Measurements from ENCODE around the gene ATP10A. TPM values are rescaled to one million over a fixed set of nuclear protein-coding genes. Genes with fewer than 3 reads are reported as not detected.
"Not testable (repeated sequence)": the region's sequence is repeated elsewhere in the genome, so short reads cannot be mapped to it uniquely, and the experiment has no call there.

The ATP10A gene
- total and polyA plus RNA-seq, 8 donors = 0.04 to 1.2 (median 0.41) TPM

DNA sequence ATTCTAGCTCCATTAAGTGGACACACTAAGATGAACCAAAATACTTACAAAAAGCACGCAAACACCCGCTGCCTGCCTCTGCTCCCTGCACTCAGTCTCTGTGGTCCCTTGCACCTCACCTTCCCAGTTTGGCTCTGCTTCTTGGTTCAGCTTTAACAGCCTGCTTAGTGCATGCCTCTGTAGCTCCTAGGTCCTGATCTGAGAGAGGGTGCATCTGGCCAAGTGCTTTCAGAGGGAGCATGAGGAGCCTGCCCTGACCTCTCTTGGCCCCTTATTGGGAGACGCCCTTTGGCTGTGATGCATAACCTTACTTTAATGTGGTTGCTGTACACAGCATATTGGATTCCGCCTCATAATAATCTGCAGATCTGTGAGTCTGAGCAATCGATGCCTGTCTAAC is 21.2 kb upstream of the ATP10A start:
- 49 to 50% methylated on average over 5 of the region's 5 CpGs for WGBS, 2 donors
- intact Hi-C loops (cut with DNase I) = no loop called here

DNA sequence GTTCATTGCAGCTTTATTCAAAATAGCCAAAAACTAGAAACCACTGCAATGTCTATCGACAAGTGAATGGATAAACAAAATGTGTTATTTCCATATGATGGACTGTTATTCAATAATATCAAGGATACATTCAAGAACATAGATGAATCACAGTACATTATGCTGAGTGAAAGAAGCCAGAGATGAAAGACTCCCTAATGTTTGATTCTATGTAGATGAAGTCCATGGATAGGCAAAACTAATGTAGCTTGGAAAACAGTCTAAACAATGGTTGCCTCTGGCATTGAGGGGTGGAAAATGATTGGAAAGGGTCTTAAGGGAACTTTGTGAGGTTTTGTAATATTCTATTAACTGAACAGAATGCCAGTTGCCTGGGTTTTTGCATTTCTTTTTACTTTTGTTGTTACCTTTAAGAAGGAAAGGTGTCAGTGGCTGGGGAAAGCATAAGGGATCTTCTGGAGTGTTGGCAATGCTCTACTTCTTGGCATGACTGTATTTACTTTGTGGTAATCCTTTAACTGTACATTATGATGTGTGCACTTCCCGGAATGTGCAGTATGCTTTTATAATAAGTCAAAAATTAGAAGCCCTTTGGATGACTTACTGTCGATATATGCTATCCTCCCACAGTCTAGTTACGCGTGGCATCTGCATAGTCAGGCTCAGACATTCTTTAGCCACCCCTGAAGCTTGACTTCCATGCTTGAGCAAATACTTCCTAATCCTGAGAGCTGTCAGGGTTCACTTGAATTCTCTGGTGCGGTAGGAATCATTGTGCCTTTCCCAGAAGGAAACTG is 20.5 kb upstream of the ATP10A start:
- Histone ChIP-seq H3K9me3 (no peaks in the 10 kb centered on the region), H3K4me3 (no peak overlapping the region), H3K27ac (no peak overlapping the region), H3K36me3 (no peaks in the 10 kb centered on the region), H3K4me1 (no peaks in the 10 kb centered on the region), H3K27me3 (no peaks in the 10 kb centered on the region)
- FAIRE-seq = no peak
- ATAC-seq = no peak
- TF ChIP-seq, protein P1, sequence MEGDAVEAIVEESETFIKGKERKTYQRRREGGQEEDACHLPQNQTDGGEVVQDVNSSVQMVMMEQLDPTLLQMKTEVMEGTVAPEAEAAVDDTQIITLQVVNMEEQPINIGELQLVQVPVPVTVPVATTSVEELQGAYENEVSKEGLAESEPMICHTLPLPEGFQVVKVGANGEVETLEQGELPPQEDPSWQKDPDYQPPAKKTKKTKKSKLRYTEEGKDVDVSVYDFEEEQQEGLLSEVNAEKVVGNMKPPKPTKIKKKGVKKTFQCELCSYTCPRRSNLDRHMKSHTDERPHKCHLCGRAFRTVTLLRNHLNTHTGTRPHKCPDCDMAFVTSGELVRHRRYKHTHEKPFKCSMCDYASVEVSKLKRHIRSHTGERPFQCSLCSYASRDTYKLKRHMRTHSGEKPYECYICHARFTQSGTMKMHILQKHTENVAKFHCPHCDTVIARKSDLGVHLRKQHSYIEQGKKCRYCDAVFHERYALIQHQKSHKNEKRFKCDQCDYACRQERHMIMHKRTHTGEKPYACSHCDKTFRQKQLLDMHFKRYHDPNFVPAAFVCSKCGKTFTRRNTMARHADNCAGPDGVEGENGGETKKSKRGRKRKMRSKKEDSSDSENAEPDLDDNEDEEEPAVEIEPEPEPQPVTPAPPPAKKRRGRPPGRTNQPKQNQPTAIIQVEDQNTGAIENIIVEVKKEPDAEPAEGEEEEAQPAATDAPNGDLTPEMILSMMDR (IDR thresholded peaks at IDR 0.05) = no peak
- DNase-seq = no peak
- WGBS, 2 donors = 27 to 47% methylated on average over 6 of the region's 6 CpGs
- intact Hi-C loops (cut with DNase I) = no loop called here

More for the DNA sequence above, 21.2 kb upstream of the ATP10A start:
- H3K27ac ChIP-seq = no peak overlapping the region
- no peak for FAIRE-seq
- H3K9me3 ChIP-seq = no peaks in the 10 kb centered on the region
- no peak for ATAC-seq
- no peaks in the 10 kb centered on the region for H3K27me3 ChIP-seq
- TF ChIP-seq, protein P1 (IDR thresholded peaks at IDR 0.05) = no peak
- no peaks in the 10 kb centered on the region for H3K36me3 ChIP-seq
- no peaks in the 10 kb centered on the region for H3K4me1 ChIP-seq
- no peak overlapping the region for H3K4me3 ChIP-seq
- DNase-seq = no peak

DNA sequence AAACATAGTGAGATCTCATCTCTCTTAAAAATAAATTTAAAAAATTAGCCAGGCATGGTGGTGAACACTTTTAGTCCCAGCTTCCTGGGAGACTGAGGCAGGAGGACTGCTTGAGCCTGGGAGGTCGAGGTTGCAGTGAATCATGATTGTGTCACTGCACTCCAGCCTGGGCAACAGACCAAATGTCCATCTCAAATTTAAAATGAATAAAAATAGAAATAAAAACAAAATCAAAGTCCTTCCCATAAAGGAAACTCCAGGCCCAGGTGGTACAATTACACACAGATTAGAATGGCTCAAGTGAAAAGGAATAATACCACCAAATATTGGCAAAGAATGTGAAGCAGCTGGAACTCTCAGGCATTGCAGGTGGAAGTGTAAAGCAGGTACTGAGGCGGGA is 19.3 kb upstream of the ATP10A start:
- no peak overlapping the region for H3K4me3 ChIP-seq
- TF ChIP-seq, protein P1 (IDR thresholded peaks at IDR 0.05) = no peak
- no peaks in the 10 kb centered on the region for H3K36me3 ChIP-seq
- H3K4me1 ChIP-seq = no peaks in the 10 kb centered on the region
- WGBS, 2 donors = 68 to 75% methylated on average over 2 of the region's 2 CpGs
- no peak overlapping the region for H3K27ac ChIP-seq
- no peaks in the 10 kb centered on the region for H3K9me3 ChIP-seq
- intact Hi-C loops (cut with DNase I) = no loop called here
- DNase-seq = no peak
- no peaks in the 10 kb centered on the region for H3K27me3 ChIP-seq
- ATAC-seq = no peak
- no peak for FAIRE-seq

DNA sequence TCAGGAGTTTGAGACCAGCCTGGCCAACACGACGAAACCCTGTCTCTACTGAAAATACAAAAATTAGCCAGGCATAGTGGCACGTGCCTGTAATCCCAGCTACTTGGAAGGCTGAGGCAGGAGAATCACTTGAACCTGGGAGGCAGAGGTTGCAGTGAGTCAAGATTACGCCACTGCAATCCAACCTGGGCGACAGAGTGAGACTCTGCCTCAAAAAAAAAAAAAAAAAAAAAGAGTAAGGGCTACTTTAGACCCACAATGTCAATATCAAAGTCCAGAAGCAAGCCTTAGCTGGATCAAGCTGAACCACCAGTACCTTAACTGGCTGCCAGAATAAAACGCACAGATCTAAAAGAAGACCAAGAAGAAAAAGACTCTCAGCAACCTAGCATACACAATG is 17.8 kb upstream of the ATP10A start:
- 67 to 76% methylated on average over 6 of the region's 6 CpGs for WGBS, 2 donors
- intact Hi-C loops (cut with DNase I); H3K27ac ChIP-seq; H3K9me3 ChIP-seq; ATAC-seq; H3K4me3 ChIP-seq; H3K4me1 ChIP-seq; H3K36me3 ChIP-seq; H3K27me3 ChIP-seq; FAIRE-seq; DNase-seq: not testable (repeated sequence)

DNA sequence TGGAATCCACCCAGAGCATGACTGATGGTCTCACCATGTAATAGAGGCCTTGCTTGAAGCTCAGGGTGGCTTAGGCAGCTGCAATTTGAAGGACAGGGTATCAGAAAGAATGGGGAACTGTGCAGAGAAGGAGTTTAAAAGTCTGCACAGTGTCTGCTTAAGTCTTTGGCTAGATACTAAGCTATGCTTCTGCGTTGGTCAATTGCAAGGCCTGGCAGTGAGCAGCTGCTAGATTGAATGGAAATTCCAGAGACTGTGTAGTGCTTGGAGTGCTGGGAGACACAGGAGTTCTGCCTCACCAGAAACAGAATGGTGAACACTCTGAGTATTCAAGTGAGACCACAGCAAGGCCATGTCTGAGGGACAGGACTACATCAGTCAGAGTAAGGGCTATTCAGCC is 17.3 kb upstream of the ATP10A start:
- FAIRE-seq = no peak
- no peak for ATAC-seq
- H3K27ac ChIP-seq = no peak overlapping the region
- no peaks in the 10 kb centered on the region for H3K9me3 ChIP-seq
- no peaks in the 10 kb centered on the region for H3K27me3 ChIP-seq
- H3K36me3 ChIP-seq = no peaks in the 10 kb centered on the region
- WGBS, 2 donors = 85 to 89% methylated on average over 1 of the region's 1 CpG
- no peak for DNase-seq
- H3K4me3 ChIP-seq = no peak overlapping the region
- TF ChIP-seq, protein P1 (IDR thresholded peaks at IDR 0.05) = no peak
- intact Hi-C loops (cut with DNase I) = no loop called here
- H3K4me1 ChIP-seq = no peaks in the 10 kb centered on the region
